Neuron (in vitro differentiated cells): Measurements from ENCODE around the gene LCK.

Source experiments
- H2AFZ ChIP-seq: one replicate; pipeline ENCODE4 v1.6.1; 2013; ENCODE audit warnings: low read depth, mild to moderate bottlenecking, inconsistent platforms, low read length, moderate library complexity
- H3K27me3 ChIP-seq: one replicate; pipeline ENCODE4 v1.6.1; 2013; ENCODE audit warnings: low read length; ENCODE audit not compliant: insufficient read depth
- H3K36me3 ChIP-seq: one replicate; pipeline ENCODE4 v1.6.1; 2013; ENCODE audit warnings: low read length; ENCODE audit not compliant: insufficient read depth
- H3K4me1 ChIP-seq: one replicate; pipeline ENCODE4 v1.6.1; 2013; ENCODE audit warnings: low read length; ENCODE audit not compliant: insufficient read depth
- H3K4me3 ChIP-seq: 2 replicates; pipeline ENCODE4 v1.5.1; 2013; ENCODE audit warnings: mild to moderate bottlenecking, low read length, moderate library complexity
- H3K9me3 ChIP-seq: one replicate; pipeline ENCODE4 v1.6.1; 2013; ENCODE audit warnings: low read length

LCK gene

GRCh38 chr1:32330558-32331151 lies 79.6 kb downstream of the LCK start:
- Histone ChIP-seq H3K9me3 (no peaks in the 10 kb centered on the region), H3K4me1 (peaks cover 17% of the 10 kb centered on the region), H3K27me3 (no peaks in the 10 kb centered on the region), H2AFZ (no peak overlapping the region), H3K36me3 (peaks cover 69% of the 10 kb centered on the region), H3K4me3 (no peak overlapping the region)

- no peaks in the 10 kb centered on the region for H3K9me3 ChIP-seq
- peaks cover 21% of the 10 kb centered on the region for H3K4me1 ChIP-seq
- peaks cover 69% of the 10 kb centered on the region for H3K36me3 ChIP-seq
Measured at GRCh38 chr1:32331549-32331948, 80.5 kb downstream of the LCK start.

DNA sequence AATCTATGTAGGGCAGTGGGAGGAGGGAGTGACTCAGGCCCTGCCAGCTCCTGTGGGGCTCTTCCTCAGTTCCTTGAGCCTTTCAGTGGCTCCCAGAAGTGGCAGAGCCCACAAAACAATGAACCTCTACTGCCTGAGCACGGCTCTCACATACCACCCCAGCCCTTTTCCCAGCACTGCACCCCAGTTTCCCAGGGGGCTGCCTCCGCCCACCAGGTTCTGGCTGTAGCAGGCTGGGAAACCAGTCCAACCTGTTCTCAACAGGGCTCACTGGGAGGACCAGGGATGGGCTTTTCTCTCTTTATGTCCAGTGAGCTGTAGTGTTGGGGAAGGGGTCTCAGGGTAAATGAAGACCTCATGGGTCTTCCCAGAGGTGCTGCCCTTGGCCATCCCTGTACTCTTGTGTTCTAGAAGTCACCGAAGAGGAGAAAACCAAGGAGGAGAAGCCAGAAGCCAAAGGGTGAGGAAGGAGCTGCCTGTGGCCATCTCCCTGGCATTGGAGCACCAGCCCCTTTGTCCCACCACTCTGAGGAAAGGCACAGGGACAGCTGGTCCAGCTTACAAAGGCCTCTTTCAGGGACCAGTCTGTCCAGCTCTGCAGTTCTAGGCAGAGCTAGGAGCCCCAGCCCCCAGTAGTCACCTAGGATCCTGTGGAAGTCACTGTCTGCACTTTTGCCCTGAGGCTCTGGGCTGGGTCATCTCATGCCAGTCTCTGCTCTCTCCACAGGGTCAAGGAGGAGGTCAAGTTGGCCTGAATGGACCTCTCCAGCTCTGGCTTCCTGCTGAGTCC lies 81.4 kb downstream of the LCK start:
- Histone ChIP-seq H3K27me3 (no peaks in the 10 kb centered on the region), H3K4me1 (peaks cover 30% of the 10 kb centered on the region), H3K4me3 (no peak overlapping the region), H3K9me3 (no peaks in the 10 kb centered on the region), H3K36me3 (peaks cover 61% of the 10 kb centered on the region), H2AFZ (no peak overlapping the region)

More at GRCh38 chr1:32331549-32331948, 80.5 kb downstream of the LCK start:
- Histone ChIP-seq H2AFZ (no peak overlapping the region), H3K27me3 (no peaks in the 10 kb centered on the region), H3K4me3 (no peak overlapping the region)

DNA sequence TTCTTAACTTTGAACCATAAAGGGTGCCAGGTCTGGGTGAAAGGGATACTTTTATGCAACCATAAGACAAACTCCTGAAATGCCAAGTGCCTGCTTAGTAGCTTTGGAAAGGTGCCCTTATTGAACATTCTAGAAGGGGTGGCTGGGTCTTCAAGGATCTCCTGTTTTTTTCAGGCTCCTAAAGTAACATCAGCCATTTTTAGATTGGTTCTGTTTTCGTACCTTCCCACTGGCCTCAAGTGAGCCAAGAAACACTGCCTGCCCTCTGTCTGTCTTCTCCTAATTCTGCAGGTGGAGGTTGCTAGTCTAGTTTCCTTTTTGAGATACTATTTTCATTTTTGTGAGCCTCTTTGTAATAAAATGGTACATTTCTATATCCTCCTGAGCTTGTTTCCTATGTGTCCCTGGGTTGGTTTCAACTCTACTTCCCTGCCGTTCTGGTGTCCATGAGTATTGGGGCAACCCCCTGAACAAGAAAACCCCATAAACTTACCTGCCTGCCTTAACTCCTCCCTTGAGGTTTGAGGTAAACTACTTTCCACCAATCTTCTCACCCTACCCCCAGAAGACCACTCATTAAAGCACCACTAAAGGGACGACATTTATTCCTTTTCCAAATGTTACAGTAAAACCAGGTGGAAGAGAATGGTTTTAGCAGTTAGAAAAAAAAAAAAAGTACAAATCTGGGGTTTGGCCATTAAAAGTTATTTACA lies 82.3 kb downstream of the LCK start:
- Histone ChIP-seq H3K27me3 (no peaks in the 10 kb centered on the region), H3K9me3 (no peaks in the 10 kb centered on the region), H3K4me3 (peak overlapping the region; percentile 58), H3K4me1 (peaks cover 39% of the 10 kb centered on the region), H2AFZ (no peak overlapping the region), H3K36me3 (peaks cover 54% of the 10 kb centered on the region)

DNA sequence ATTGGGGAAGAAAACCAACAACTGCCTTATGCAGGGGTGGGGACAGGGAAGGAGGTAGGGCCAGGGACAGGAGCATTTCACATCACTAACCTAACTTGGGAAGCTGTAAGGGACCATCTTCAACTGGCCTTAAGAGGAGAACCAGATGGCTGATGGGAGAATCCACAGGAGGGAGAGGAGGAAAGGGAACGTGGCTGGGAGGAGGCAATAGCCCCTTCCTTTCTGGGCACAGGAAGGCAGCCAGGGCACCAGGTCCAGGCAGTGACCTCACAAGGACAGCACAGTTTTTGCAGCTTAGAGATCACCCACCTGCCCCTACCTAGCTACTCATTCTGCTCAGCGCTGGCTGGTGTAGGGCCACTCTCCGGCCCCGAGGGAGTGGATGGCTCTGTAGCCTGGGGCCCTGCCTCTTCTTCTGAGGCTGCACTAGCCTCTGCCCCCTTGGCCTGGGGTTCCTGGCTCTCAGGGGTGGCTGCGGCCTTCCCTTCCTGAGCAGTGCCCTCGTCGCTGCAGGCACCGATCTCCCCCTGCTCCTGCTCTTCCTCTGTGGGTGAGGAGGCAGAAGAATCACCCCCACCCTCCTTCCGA lies 83.3 kb downstream of the LCK start:
- H3K36me3 ChIP-seq: peaks cover 45% of the 10 kb centered on the region
- H3K9me3 ChIP-seq: no peaks in the 10 kb centered on the region
- peaks cover 46% of the 10 kb centered on the region for H3K4me1 ChIP-seq
- peak overlapping the region; percentile 58 for H3K4me3 ChIP-seq
- no peaks in the 10 kb centered on the region for H3K27me3 ChIP-seq
- no peak overlapping the region for H2AFZ ChIP-seq

DNA sequence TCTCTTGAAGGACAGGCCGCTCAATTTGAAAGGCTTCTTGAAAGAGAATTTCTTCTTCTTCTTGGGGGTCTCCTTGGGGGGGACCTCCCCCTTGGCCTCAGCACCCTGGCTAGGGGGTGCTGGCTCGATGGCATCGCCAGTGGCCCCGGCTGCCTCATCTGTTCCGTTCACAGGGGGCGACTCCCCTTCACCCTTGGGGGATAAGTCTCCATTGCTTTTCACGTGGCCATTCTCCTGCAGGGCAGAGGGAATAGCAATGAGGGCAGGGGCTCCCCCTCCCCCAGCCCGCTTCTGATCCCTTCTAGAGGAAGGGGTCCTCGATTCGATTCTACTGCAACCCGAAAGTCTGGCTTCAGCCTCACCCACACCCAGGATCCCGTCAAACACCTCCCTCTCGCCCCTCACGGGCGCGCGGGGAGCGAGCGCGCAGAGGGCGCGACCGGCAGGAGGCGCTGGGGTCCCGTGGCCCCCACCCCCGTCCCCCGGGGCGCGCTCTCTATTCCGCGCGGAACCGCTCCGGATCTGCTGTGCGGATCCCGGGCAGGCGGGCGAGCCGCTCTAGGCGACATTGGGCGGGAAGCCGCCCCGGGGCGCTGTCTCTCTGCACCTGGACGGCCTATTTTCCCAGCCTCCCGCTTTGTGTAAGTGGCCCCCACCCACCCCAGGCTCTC lies 83.9 kb downstream of the LCK start:
- H2AFZ ChIP-seq: no peak overlapping the region
- H3K9me3 ChIP-seq: no peaks in the 10 kb centered on the region
- peaks cover 40% of the 10 kb centered on the region for H3K36me3 ChIP-seq

DNA sequence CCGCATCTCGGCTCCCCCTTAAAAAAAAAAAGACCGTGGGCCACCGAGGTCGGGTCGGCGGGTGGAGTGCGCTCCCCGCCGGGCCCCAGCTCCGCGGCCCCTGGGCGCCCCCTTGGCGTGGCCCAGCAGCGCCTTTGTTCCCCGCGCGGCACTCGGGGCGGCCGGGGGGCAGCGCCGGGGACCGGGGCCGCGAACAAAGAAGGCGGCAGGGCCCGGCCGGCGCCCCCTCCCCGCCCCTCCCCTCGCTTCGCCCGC lies 84.4 kb downstream of the LCK start:
- Histone ChIP-seq H3K36me3 (peaks cover 36% of the 10 kb centered on the region), H3K4me1 (peaks cover 46% of the 10 kb centered on the region), H3K27me3 (no peaks in the 10 kb centered on the region), H3K4me3 (peak overlapping the region; percentile 58), H3K9me3 (no peaks in the 10 kb centered on the region), H2AFZ (no peak overlapping the region)

More for the DNA sequence above, 83.9 kb downstream of the LCK start:
- Histone ChIP-seq H3K27me3 (no peaks in the 10 kb centered on the region), H3K4me3 (peak overlapping the region; percentile 58), H3K4me1 (peaks cover 46% of the 10 kb centered on the region)
